Keratinocyte (primary cell): Measurements from ENCODE around the gene ERC1.

ENCODE experiments used
- CTCF ChIP-seq, 3 experiments: IDR thresholded peaks in 1 of 3; conservative IDR thresholded peaks in 1 of 3; optimal IDR thresholded peaks in 1 of 3; 2 replicates in 2 of 3; 3 replicates in 1 of 3; pipeline versions ENCODE3 to v1.5.1; 2011; ENCODE audit warnings: low read length in 3 of 3, mild to moderate bottlenecking in 3 of 3, moderate library complexity in 2 of 3, control low read depth in 1 of 3, inconsistent platforms in 1 of 3; ENCODE audit not compliant: insufficient read depth in 2 of 3; ENCODE audit errors: extremely low read depth in 1 of 3
- EZH2 ChIP-seq: IDR thresholded peaks from one replicate; pipeline ENCODE4 v1.6.1; 2012; ENCODE audit warnings: inconsistent platforms, mild to moderate bottlenecking, low read length, moderate library complexity

GRCh38 chr12:1502379-1502720, 511.3 kb downstream of the ERC1 start:
- TF ChIP-seq CTCF (optimal IDR thresholded peaks at IDR 0.05 in 1 of 3, IDR thresholded peaks at IDR 0.05 in 1 of 3, conservative IDR thresholded peaks at IDR 0.05 in 1 of 3; ENCODE audit: extremely low read depth in 1 of 3, insufficient read depth in 2 of 3, low read length in 3 of 3) (no peak), EZH2 (no peak)
